ENCODE results near the gene RP9. TPM values are rescaled to one million over a fixed set of nuclear protein-coding genes. Genes with fewer than 3 reads are reported as not detected.

Gene RP9
- total and polyA plus RNA-seq, 2 of the 13 experiments (the other 11 are each of a cell fraction or from before 2014, with no cell fraction given) = 14.2 to 18.6 TPM

- TF ChIP-seq USF2 (IDR thresholded peaks at IDR 0.05; ENCODE audit: low read depth, low read length) = no peak
- TF ChIP-seq USF2 (CRISPR knock-in tag; IDR thresholded peaks at IDR 0.05; ENCODE audit: borderline replicate concordance) = no peak
- TF ChIP-seq ZNF639 (CRISPR knock-in tag; conservative IDR thresholded peaks at IDR 0.05) = no peak
- no peak for TF ChIP-seq PHF5A (CRISPR knock-in tag; IDR thresholded peaks at IDR 0.05; ENCODE audit: low read depth, unreplicated experiment)
- no peak for TF ChIP-seq PITX1 (CRISPR knock-in tag; IDR thresholded peaks at IDR 0.05)
- TF ChIP-seq TSC22D2 (CRISPR knock-in tag; IDR thresholded peaks at IDR 0.05; ENCODE audit: borderline replicate concordance) = no peak
- TF ChIP-seq, protein P1, sequence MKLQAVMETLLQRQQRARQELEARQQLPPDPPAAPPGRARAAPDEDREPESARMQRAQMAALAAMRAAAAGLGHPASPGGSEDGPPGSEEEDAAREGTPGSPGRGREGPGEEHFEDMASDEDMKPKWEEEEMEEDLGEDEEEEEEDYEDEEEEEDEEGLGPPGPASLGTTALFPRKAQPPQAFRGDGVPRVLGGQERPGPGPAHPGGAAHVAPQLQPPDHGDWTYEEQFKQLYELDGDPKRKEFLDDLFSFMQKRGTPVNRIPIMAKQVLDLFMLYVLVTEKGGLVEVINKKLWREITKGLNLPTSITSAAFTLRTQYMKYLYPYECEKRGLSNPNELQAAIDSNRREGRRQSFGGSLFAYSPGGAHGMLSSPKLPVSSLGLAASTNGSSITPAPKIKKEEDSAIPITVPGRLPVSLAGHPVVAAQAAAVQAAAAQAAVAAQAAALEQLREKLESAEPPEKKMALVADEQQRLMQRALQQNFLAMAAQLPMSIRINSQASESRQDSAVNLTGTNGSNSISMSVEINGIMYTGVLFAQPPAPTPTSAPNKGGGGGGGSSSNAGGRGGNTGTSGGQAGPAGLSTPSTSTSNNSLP (IDR thresholded peaks at IDR 0.05; ENCODE audit: low read depth, low read length) = no peak
- TF ChIP-seq NFIC (IDR thresholded peaks at IDR 0.05; ENCODE audit: low read length) = no peak
- TF ChIP-seq ZNF770 (CRISPR knock-in tag; IDR thresholded peaks at IDR 0.05) = 0 out of 2 replicates have a peak, but pooled peaks have one; percentile 42
- TF ChIP-seq KDM1A (CRISPR knock-in tag; IDR thresholded peaks at IDR 0.05) = no peak
- TF ChIP-seq ZNF773 (CRISPR knock-in tag; IDR thresholded peaks at IDR 0.05; ENCODE audit: borderline replicate concordance) = no peak
- TF ChIP-seq GABPA (IDR thresholded peaks at IDR 0.05; ENCODE audit: low read depth, low read length) = no peak
- TF ChIP-seq GABPA (CRISPR knock-in tag; IDR thresholded peaks at IDR 0.05; ENCODE audit: low read depth) = peak; percentile 73
- TF ChIP-seq ZNF678 (CRISPR knock-in tag; IDR thresholded peaks at IDR 0.05) = peak; percentile 30; the same call in 1 of the 2 replicates
- no peak; the same call in 1 of the 2 replicates for TF ChIP-seq ZNF788 (CRISPR knock-in tag; IDR thresholded peaks at IDR 0.05; ENCODE audit: borderline replicate concordance)
- no peak for TF ChIP-seq NCOA5 (CRISPR knock-in tag; IDR thresholded peaks at IDR 0.05)
- no peak for TF ChIP-seq FOXA1 (IDR thresholded peaks at IDR 0.05)
- TF ChIP-seq FOXA1 (CRISPR knock-in tag; IDR thresholded peaks at IDR 0.05) = peak; percentile 45; the same call in 1 of the 2 replicates
- peak; percentile 92 for TF ChIP-seq ZNF761 (CRISPR knock-in tag; conservative IDR thresholded peaks at IDR 0.05)
- TF ChIP-seq, protein P2, sequence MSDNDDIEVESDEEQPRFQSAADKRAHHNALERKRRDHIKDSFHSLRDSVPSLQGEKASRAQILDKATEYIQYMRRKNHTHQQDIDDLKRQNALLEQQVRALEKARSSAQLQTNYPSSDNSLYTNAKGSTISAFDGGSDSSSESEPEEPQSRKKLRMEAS (IDR thresholded peaks at IDR 0.05) = no peak; the same call in 1 of the 2 replicates
- TF ChIP-seq ZKSCAN8 (CRISPR knock-in tag; IDR thresholded peaks at IDR 0.05; ENCODE audit: borderline replicate concordance) = no peak; the same call in 1 of the 2 replicates
- no peak; the same call in 1 of the 2 replicates for TF ChIP-seq MZF1 (CRISPR knock-in tag; IDR thresholded peaks at IDR 0.05; ENCODE audit: borderline replicate concordance)
- TF ChIP-seq ETV5 (CRISPR knock-in tag; IDR thresholded peaks at IDR 0.05; ENCODE audit: borderline replicate concordance) = peak; percentile 45; the same call in 1 of the 2 replicates
- no peak for TF ChIP-seq HHEX (CRISPR knock-in tag; IDR thresholded peaks at IDR 0.05)
- no peak for TF ChIP-seq ZNF33A (CRISPR knock-in tag; IDR thresholded peaks at IDR 0.05; ENCODE audit: borderline replicate concordance)
Observed at GRCh38 chr7:33062782-33063443, 46.3 kb downstream of the RP9 start (continued).
